ENCODE measurements around the gene TRPM2.

The TRPM2 gene

GRCh38 chr21:44423941-44424607 is 70.7 kb downstream of the TRPM2 start:
- H3K4me3 ChIP-seq (replicated peaks in 1 of 2; ENCODE audit: low read depth in 2 of 2, low read length in 2 of 2): no peak overlapping the region
- no peak for DNase-seq (ENCODE audit: low read depth in 2 of 2)
- TF ChIP-seq CTCF (IDR thresholded peaks at IDR 0.05; ENCODE audit: low read depth, low read length): no peak

GRCh38 chr21:44424608-44425306 is 71.3 kb downstream of the TRPM2 start:
- no peak for DNase-seq (ENCODE audit: low read depth in 2 of 2)
- H3K4me3 ChIP-seq (replicated peaks in 1 of 2; ENCODE audit: low read depth in 2 of 2, low read length in 2 of 2): no peak overlapping the region
- TF ChIP-seq CTCF (IDR thresholded peaks at IDR 0.05; ENCODE audit: low read depth, low read length): no peak

GRCh38 chr21:44425307-44425894 is 72.0 kb downstream of the TRPM2 start:
- DNase-seq (ENCODE audit: low read depth in 2 of 2): no peak
- no peak overlapping the region for H3K4me3 ChIP-seq (replicated peaks in 1 of 2; ENCODE audit: low read depth in 2 of 2, low read length in 2 of 2)
- no peak for TF ChIP-seq CTCF (IDR thresholded peaks at IDR 0.05; ENCODE audit: low read depth, low read length)

- H3K4me3 ChIP-seq (replicated peaks in 1 of 2; ENCODE audit: low read depth in 2 of 2, low read length in 2 of 2): no peak overlapping the region
- TF ChIP-seq CTCF (IDR thresholded peaks at IDR 0.05; ENCODE audit: low read depth, low read length): no peak
- no peak for DNase-seq (ENCODE audit: low read depth in 2 of 2)
Measured at GRCh38 chr21:44425895-44426662, 72.7 kb downstream of the TRPM2 start.

GRCh38 chr21:44426663-44427191 is 73.3 kb downstream of the TRPM2 start:
- no peak for DNase-seq (ENCODE audit: low read depth in 2 of 2)
- no peak for TF ChIP-seq CTCF (IDR thresholded peaks at IDR 0.05; ENCODE audit: low read depth, low read length)

GRCh38 chr21:44427241-44428120 is 74.1 kb downstream of the TRPM2 start:
- no peak for TF ChIP-seq CTCF (IDR thresholded peaks at IDR 0.05; ENCODE audit: low read depth, low read length)
- DNase-seq (ENCODE audit: low read depth in 2 of 2): no peak
- no peak overlapping the region for H3K4me3 ChIP-seq (replicated peaks in 1 of 2; ENCODE audit: low read depth in 2 of 2, low read length in 2 of 2)

More at GRCh38 chr21:44426663-44427191, 73.3 kb downstream of the TRPM2 start:
- H3K4me3 ChIP-seq (replicated peaks in 1 of 2; ENCODE audit: low read depth in 2 of 2, low read length in 2 of 2): no peak overlapping the region
